ENCODE data around the gene APBB2.

DNA sequence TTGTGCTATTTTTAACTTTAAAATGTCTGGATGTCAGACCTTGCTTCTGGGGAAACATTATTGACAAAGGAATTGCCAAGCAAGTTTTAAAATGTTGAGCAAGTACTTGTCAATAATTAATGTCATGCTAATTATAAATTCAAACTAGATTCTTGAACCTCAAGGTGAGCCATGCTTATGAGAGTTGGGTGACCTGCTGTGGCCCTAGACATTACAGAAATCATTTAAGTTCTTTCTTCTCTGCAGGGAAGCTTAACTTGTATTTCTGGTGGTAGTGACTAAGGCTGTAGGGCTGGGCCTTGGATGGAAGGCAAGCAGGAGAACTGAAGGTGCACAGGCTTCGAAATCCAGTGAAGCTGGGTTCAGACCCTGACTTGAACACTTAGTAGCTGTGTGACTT, 27.6 kb upstream of the APBB2 start:
- TF ChIP-seq, protein P1, sequence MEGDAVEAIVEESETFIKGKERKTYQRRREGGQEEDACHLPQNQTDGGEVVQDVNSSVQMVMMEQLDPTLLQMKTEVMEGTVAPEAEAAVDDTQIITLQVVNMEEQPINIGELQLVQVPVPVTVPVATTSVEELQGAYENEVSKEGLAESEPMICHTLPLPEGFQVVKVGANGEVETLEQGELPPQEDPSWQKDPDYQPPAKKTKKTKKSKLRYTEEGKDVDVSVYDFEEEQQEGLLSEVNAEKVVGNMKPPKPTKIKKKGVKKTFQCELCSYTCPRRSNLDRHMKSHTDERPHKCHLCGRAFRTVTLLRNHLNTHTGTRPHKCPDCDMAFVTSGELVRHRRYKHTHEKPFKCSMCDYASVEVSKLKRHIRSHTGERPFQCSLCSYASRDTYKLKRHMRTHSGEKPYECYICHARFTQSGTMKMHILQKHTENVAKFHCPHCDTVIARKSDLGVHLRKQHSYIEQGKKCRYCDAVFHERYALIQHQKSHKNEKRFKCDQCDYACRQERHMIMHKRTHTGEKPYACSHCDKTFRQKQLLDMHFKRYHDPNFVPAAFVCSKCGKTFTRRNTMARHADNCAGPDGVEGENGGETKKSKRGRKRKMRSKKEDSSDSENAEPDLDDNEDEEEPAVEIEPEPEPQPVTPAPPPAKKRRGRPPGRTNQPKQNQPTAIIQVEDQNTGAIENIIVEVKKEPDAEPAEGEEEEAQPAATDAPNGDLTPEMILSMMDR (IDR thresholded peaks at IDR 0.05): no peak
- TF ChIP-seq POLR2A (IDR thresholded peaks at IDR 0.05): no peak

Data from prostate gland (tissue), 2 donors.